Neuronal stem cell (in vitro differentiated cells): Measurements from ENCODE around the gene SPDYA.

ENCODE experiments used
- DNase-seq: peaks from one replicate; pipeline ENCODE4 v3.0.0-alpha.2; 2013; ENCODE audit warnings: low spot score
- H2AFZ ChIP-seq: one replicate; pipeline ENCODE4 v1.6.1; 2013; ENCODE audit warnings: mild to moderate bottlenecking, low read length, inconsistent platforms
- H2AK5ac ChIP-seq: 2 replicates; pipeline ENCODE4 v1.6.1; 2013; ENCODE audit warnings: low read depth, mild to moderate bottlenecking, inconsistent platforms, low read length, moderate library complexity, mixed read lengths
- H2BK120ac ChIP-seq: 2 replicates; pipeline ENCODE4 v1.6.1; 2013; ENCODE audit warnings: low read depth, mild to moderate bottlenecking, inconsistent platforms, low read length, moderate library complexity, mixed read lengths
- H2BK12ac ChIP-seq: one replicate; pipeline ENCODE4 v1.6.1; 2013; ENCODE audit warnings: low read length, inconsistent platforms
- H2BK15ac ChIP-seq: 2 replicates; pipeline ENCODE4 v1.6.1; 2013; ENCODE audit warnings: mild to moderate bottlenecking, low read length, inconsistent platforms, mixed read lengths
- H2BK5ac ChIP-seq: one replicate; pipeline ENCODE4 v1.6.1; 2013; ENCODE audit warnings: inconsistent platforms, mild to moderate bottlenecking, low read length, moderate library complexity
- H3K14ac ChIP-seq: one replicate; pipeline ENCODE4 v1.6.1; 2013; ENCODE audit warnings: low read length, inconsistent platforms
- H3K18ac ChIP-seq: 2 replicates; pipeline ENCODE4 v1.6.1; 2013; ENCODE audit warnings: low read length, inconsistent platforms
- H3K23ac ChIP-seq: 2 replicates; pipeline ENCODE4 v1.6.1; 2013; ENCODE audit warnings: low read depth, mild to moderate bottlenecking, mixed read lengths, low read length, inconsistent platforms; ENCODE audit not compliant: poor library complexity
- H3K27ac ChIP-seq: replicated peaks from 3 replicates; pipeline ENCODE4 v1.5.1; 2013; ENCODE audit warnings: low read length, inconsistent platforms
- H3K27me3 ChIP-seq, 3 experiments: 2 replicates each; pipeline ENCODE4 v1.6.1; 2013; ENCODE audit warnings: low read length in 3 of 3, mild to moderate bottlenecking in 2 of 3, inconsistent platforms in 1 of 3, low read depth in 1 of 3, mixed read lengths in 1 of 3, moderate library complexity in 1 of 3; ENCODE audit not compliant: control insufficient read depth in 3 of 3, insufficient read depth in 3 of 3
- H3K36me3 ChIP-seq, 2 donors: replicated peaks in 1 of 2; 2 replicates each; pipeline ENCODE4 v1.6.1; 2013; ENCODE audit warnings: low read length in 2 of 2; ENCODE audit not compliant: control insufficient read depth in 2 of 2, insufficient read depth in 2 of 2
- H3K4ac ChIP-seq: 2 replicates; pipeline ENCODE4 v1.6.1; 2013; ENCODE audit warnings: inconsistent platforms, mild to moderate bottlenecking, low read length, moderate library complexity
- H3K4me1 ChIP-seq, 2 donors: 1 replicate in 1 of 2; 2 replicates in 1 of 2; pipeline ENCODE4 v1.6.1; 2013; ENCODE audit warnings: low read length in 2 of 2, low read depth in 1 of 2; ENCODE audit not compliant: control insufficient read depth in 2 of 2, insufficient read depth in 1 of 2
- H3K4me2 ChIP-seq: one replicate; pipeline ENCODE4 v1.6.1; 2013; ENCODE audit warnings: mild to moderate bottlenecking, low read length, inconsistent platforms; ENCODE audit not compliant: insufficient read depth, poor library complexity, severe bottlenecking
- H3K4me3 ChIP-seq, 2 donors: 2 replicates each; pipeline ENCODE4 v1.5.1; 2013; ENCODE audit warnings: low read length in 2 of 2, mild to moderate bottlenecking in 2 of 2, inconsistent platforms in 1 of 2, moderate library complexity in 1 of 2
- H3K79me1 ChIP-seq: one replicate; pipeline ENCODE4 v1.6.1; 2013; ENCODE audit warnings: low read depth, mild to moderate bottlenecking, inconsistent platforms, low read length, moderate library complexity
- H3K9ac ChIP-seq: one replicate; pipeline ENCODE4 v1.6.1; 2013; ENCODE audit warnings: mild to moderate bottlenecking, low read depth, low read length, inconsistent platforms; ENCODE audit not compliant: poor library complexity
- H3K9me3 ChIP-seq, 2 donors: replicated peaks in 1 of 2; 2 replicates each; pipeline versions ENCODE3 to v1.6.1; 2013; ENCODE audit warnings: low read length in 2 of 2, mild to moderate bottlenecking in 2 of 2, inconsistent platforms in 1 of 2, low read depth in 1 of 2, mixed read lengths in 1 of 2, moderate library complexity in 1 of 2; ENCODE audit not compliant: control insufficient read depth in 2 of 2, insufficient read depth in 1 of 2
- H4K8ac ChIP-seq: one replicate; pipeline ENCODE4 v1.6.1; 2013; ENCODE audit warnings: low read depth, mild to moderate bottlenecking, inconsistent platforms, low read length, moderate library complexity
- H4K91ac ChIP-seq: one replicate; pipeline ENCODE4 v1.6.1; 2013; ENCODE audit warnings: low read length, low read depth, mild to moderate bottlenecking, inconsistent platforms; ENCODE audit not compliant: poor library complexity
- WGBS, 2 donors: extraction: QIAGEN DNeasy Blood & Tissue Kit; methylation state at CpG; one replicate each; pipeline ENCODE4 v1.1.7; 2013; ENCODE audit warnings: missing lambda C conversion rate in 2 of 2, mixed read lengths in 1 of 2; ENCODE audit not compliant: insufficient read length in 2 of 2, insufficient replicate concordance in 1 of 2; ENCODE audit errors: extremely low coverage in 2 of 2; 5-methylcytosine and 5-hydroxymethylcytosine counted together

Gene SPDYA

GRCh38 chr2:28842042-28842441, 31.4 kb downstream of the SPDYA start:
- Histone ChIP-seq H2BK120ac (no peak overlapping the region), H3K4ac (no peak overlapping the region), H2BK15ac (no peak overlapping the region), H3K23ac (no peak overlapping the region), H3K27me3 (no peaks in the 10 kb centered on the region), H3K27ac (no peak overlapping the region), H3K18ac (no peak overlapping the region), H3K4me1 (no peaks in the 10 kb centered on the region), H3K79me1 (no peaks in the 10 kb centered on the region), H3K4me3 (no peak overlapping the region), H2AFZ (no peak overlapping the region), H2BK12ac (no peak overlapping the region), H3K9ac (no peak overlapping the region), H2AK5ac (no peak overlapping the region), H2BK5ac (no peak overlapping the region), H3K9me3 (no peaks in the 10 kb centered on the region), H3K4me2 (no peak overlapping the region), H3K14ac (no peak overlapping the region), H4K8ac (no peak overlapping the region), H4K91ac (no peak overlapping the region), H3K36me3 (peaks cover 0 to 4% of the 10 kb centered on the region in 2 donors)
- DNase-seq, result no peak
- no CpG with 5 or more reads among the region's 3 CpGs for WGBS, 2 donors

GRCh38 chr2:28855193-28855592, 44.6 kb downstream of the SPDYA start:
- no peak overlapping the region for H2BK15ac ChIP-seq
- WGBS, 2 donors, result no CpG with 5 or more reads among the region's 1 CpG
- no peak overlapping the region for H3K14ac ChIP-seq
- H2BK12ac ChIP-seq, result no peak overlapping the region
- H3K36me3 ChIP-seq, result peaks cover 0 to 44% of the 10 kb centered on the region in 2 donors
- H3K27ac ChIP-seq, result no peak overlapping the region
- no peaks in the 10 kb centered on the region for H3K27me3 ChIP-seq
- no peak overlapping the region for H3K23ac ChIP-seq
- no peak overlapping the region for H2BK120ac ChIP-seq
- H2BK5ac ChIP-seq, result no peak overlapping the region
- H4K8ac ChIP-seq, result no peak overlapping the region
- no peak overlapping the region for H2AK5ac ChIP-seq
- no peaks in the 10 kb centered on the region for H3K79me1 ChIP-seq
- no peak overlapping the region for H3K4me3 ChIP-seq
- H3K9me3 ChIP-seq, result no peaks in the 10 kb centered on the region
- H2AFZ ChIP-seq, result no peak overlapping the region
- DNase-seq, result no peak
- no peaks in the 10 kb centered on the region for H3K4me1 ChIP-seq
- H3K4me2 ChIP-seq, result no peak overlapping the region
- H3K4ac ChIP-seq, result no peak overlapping the region
- no peak overlapping the region for H4K91ac ChIP-seq
- no peak overlapping the region for H3K9ac ChIP-seq
- no peak overlapping the region for H3K18ac ChIP-seq

- Histone ChIP-seq H2BK12ac (no peak overlapping the region), H2BK15ac (no peak overlapping the region), H3K9me3 (no peaks in the 10 kb centered on the region), H2BK120ac (no peak overlapping the region), H3K4ac (no peak overlapping the region), H3K18ac (no peak overlapping the region), H2AK5ac (no peak overlapping the region), H4K91ac (no peak overlapping the region), H3K27ac (no peak overlapping the region), H2BK5ac (no peak overlapping the region), H3K27me3 (no peaks in the 10 kb centered on the region), H3K36me3 (peaks cover 0 to 45% of the 10 kb centered on the region in 2 donors), H4K8ac (no peak overlapping the region), H2AFZ (no peak overlapping the region), H3K79me1 (no peaks in the 10 kb centered on the region), H3K23ac (no peak overlapping the region), H3K4me2 (no peak overlapping the region), H3K14ac (no peak overlapping the region), H3K9ac (no peak overlapping the region), H3K4me3 (no peak overlapping the region), H3K4me1 (no peaks in the 10 kb centered on the region)
- DNase-seq, result no peak
Measured at GRCh38 chr2:28855977-28856376, 45.3 kb downstream of the SPDYA start.

GRCh38 chr2:28868611-28869010, 58.0 kb downstream of the SPDYA start:
- Histone ChIP-seq H3K27ac (no peak overlapping the region), H4K8ac (no peak overlapping the region), H2BK120ac (no peak overlapping the region), H4K91ac (no peak overlapping the region), H2BK5ac (no peak overlapping the region), H3K23ac (no peak overlapping the region), H2BK15ac (no peak overlapping the region), H3K9me3 (no peaks in the 10 kb centered on the region), H2AFZ (no peak overlapping the region), H3K18ac (no peak overlapping the region), H3K4me2 (peak overlapping the region; percentile 30), H3K9ac (no peak overlapping the region), H3K4me3 (peak overlapping the region in 1 of 2 donors; percentile 91), H3K36me3 (peaks cover 3 to 42% of the 10 kb centered on the region in 2 donors), H3K27me3 (no peaks in the 10 kb centered on the region), H2BK12ac (no peak overlapping the region), H3K14ac (no peak overlapping the region), H3K79me1 (peaks cover 7% of the 10 kb centered on the region), H2AK5ac (no peak overlapping the region), H3K4me1 (peaks cover 3 to 8% of the 10 kb centered on the region in 2 donors), H3K4ac (no peak overlapping the region)
- no CpG with 5 or more reads among the region's 12 CpGs for WGBS, 2 donors
- no peak for DNase-seq
